Measurements from ENCODE around the gene RTL3.
A peak's percentile ranks its signal among the peaks of the same experiment; 100 is the strongest.
"Not testable (repeated sequence)": the region's sequence is repeated elsewhere in the genome, so short reads cannot be mapped to it uniquely, and the experiment has no call there.

The RTL3 gene

DNA sequence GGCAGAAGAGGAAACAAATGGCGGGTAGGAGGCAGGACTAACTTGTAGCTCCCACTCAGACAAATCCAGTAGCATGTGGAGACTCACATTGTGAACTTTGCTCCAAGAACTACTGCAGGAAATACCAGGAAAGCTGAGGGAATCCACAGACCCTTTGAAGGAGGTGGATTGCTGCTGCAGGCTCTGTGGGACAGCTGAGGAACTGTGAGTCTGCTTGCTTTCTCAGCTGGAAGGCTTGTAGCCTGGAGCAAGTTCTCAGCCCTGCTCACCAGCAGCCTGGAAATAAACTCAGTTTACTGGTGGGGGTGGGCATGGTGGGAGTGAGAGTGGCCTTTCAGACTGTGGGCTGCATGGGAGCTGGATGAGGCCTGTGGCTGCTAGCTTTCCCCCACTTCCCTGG is 16.0 kb downstream of the RTL3 start:
- Histone ChIP-seq H3K27ac (replicated peaks; ENCODE audit: low read length) (no peak overlapping the region), H3K36me3 (replicated peaks in 1 of 2; ENCODE audit: control insufficient read depth in 2 of 2, insufficient read depth in 2 of 2, low read length in 2 of 2) (no peaks in the 10 kb centered on the region)
- DNase-seq (ENCODE audit: low spot score) = no peak

DNA sequence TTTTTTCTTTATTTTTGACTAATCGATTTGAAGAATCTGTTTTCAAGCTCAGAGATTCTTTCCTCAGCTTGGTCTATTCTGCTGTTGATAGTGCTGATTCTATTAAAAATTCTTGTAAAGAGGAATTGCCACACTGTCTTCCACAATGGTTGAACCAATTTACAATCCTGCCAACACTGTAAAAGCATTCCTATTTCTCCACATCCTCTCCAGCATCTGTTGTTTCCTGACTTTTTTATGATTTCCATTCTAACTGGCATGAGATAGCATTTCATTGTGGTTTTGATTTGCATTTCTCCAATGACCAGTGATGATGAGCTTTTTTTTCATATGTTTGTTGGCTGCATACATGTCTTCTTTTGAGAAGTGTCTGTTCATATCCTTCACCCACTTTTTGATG is 23.0 kb downstream of the RTL3 start:
- not testable (repeated sequence) for H3K4me2 ChIP-seq (ENCODE audit: insufficient read depth, low read length, poor library complexity, severe bottlenecking); H3K18ac ChIP-seq (ENCODE audit: low read length); H2BK15ac ChIP-seq (ENCODE audit: low read length); DNase-seq (ENCODE audit: low spot score); H4K8ac ChIP-seq (ENCODE audit: low read depth, low read length); H3K4ac ChIP-seq (ENCODE audit: low read length); H2BK5ac ChIP-seq (ENCODE audit: low read length); H2AK5ac ChIP-seq (ENCODE audit: low read depth, low read length); H3K9me3 ChIP-seq (replicated peaks in 1 of 2; ENCODE audit: control insufficient read depth in 2 of 2, insufficient read depth in 1 of 2, low read depth in 1 of 2, low read length in 2 of 2); H3K4me1 ChIP-seq (ENCODE audit: control insufficient read depth in 2 of 2, insufficient read depth in 1 of 2, low read depth in 1 of 2, low read length in 2 of 2); H3K79me1 ChIP-seq (ENCODE audit: low read depth, low read length); H3K14ac ChIP-seq (ENCODE audit: low read length); H3K23ac ChIP-seq (ENCODE audit: low read depth, low read length, poor library complexity); H3K4me3 ChIP-seq (ENCODE audit: low read length in 2 of 2); H2BK120ac ChIP-seq (ENCODE audit: low read depth, low read length); H4K91ac ChIP-seq (ENCODE audit: low read depth, low read length, poor library complexity); H2BK12ac ChIP-seq (ENCODE audit: low read length); H3K9ac ChIP-seq (ENCODE audit: low read depth, low read length, poor library complexity); H3K27me3 ChIP-seq (ENCODE audit: control insufficient read depth in 3 of 3, insufficient read depth in 3 of 3, low read depth in 1 of 3, low read length in 3 of 3); H3K36me3 ChIP-seq (replicated peaks in 1 of 2; ENCODE audit: control insufficient read depth in 2 of 2, insufficient read depth in 2 of 2, low read length in 2 of 2); H2AFZ ChIP-seq (ENCODE audit: low read length); H3K27ac ChIP-seq (replicated peaks; ENCODE audit: low read length)
- no CpG with 5 or more reads among the region's 1 CpG for WGBS, 2 donors (ENCODE audit: extremely low coverage in 2 of 2, insufficient read length in 2 of 2, insufficient replicate concordance in 1 of 2)

More for the DNA sequence above, 16.0 kb downstream of the RTL3 start:
- WGBS, 2 donors (ENCODE audit: extremely low coverage in 2 of 2, insufficient read length in 2 of 2, insufficient replicate concordance in 1 of 2) = no CpG with 5 or more reads among the region's 1 CpG
- Histone ChIP-seq H3K4me1 (ENCODE audit: control insufficient read depth in 2 of 2, insufficient read depth in 1 of 2, low read depth in 1 of 2, low read length in 2 of 2) (no peaks in the 10 kb centered on the region), H3K9ac (ENCODE audit: low read depth, low read length, poor library complexity) (no peak overlapping the region), H4K8ac (ENCODE audit: low read depth, low read length) (no peak overlapping the region), H3K27me3 (ENCODE audit: control insufficient read depth in 3 of 3, insufficient read depth in 3 of 3, low read depth in 1 of 3, low read length in 3 of 3) (no peaks in the 10 kb centered on the region), H3K4ac (ENCODE audit: low read length) (no peak overlapping the region), H3K23ac (ENCODE audit: low read depth, low read length, poor library complexity) (no peak overlapping the region), H2BK15ac (ENCODE audit: low read length) (no peak overlapping the region), H3K14ac (ENCODE audit: low read length) (no peak overlapping the region), H4K91ac (ENCODE audit: low read depth, low read length, poor library complexity) (no peak overlapping the region), H3K79me1 (ENCODE audit: low read depth, low read length) (no peaks in the 10 kb centered on the region), H3K9me3 (replicated peaks in 1 of 2; ENCODE audit: control insufficient read depth in 2 of 2, insufficient read depth in 1 of 2, low read depth in 1 of 2, low read length in 2 of 2) (no peaks in the 10 kb centered on the region), H2BK12ac (ENCODE audit: low read length) (no peak overlapping the region), H3K4me2 (ENCODE audit: insufficient read depth, low read length, poor library complexity, severe bottlenecking) (no peak overlapping the region), H2BK5ac (ENCODE audit: low read length) (no peak overlapping the region), H3K18ac (ENCODE audit: low read length) (peak overlapping the region; percentile 48), H2BK120ac (ENCODE audit: low read depth, low read length) (no peak overlapping the region), H3K4me3 (ENCODE audit: low read length in 2 of 2) (no peak overlapping the region), H2AK5ac (ENCODE audit: low read depth, low read length) (no peak overlapping the region), H2AFZ (ENCODE audit: low read length) (no peak overlapping the region)

DNA sequence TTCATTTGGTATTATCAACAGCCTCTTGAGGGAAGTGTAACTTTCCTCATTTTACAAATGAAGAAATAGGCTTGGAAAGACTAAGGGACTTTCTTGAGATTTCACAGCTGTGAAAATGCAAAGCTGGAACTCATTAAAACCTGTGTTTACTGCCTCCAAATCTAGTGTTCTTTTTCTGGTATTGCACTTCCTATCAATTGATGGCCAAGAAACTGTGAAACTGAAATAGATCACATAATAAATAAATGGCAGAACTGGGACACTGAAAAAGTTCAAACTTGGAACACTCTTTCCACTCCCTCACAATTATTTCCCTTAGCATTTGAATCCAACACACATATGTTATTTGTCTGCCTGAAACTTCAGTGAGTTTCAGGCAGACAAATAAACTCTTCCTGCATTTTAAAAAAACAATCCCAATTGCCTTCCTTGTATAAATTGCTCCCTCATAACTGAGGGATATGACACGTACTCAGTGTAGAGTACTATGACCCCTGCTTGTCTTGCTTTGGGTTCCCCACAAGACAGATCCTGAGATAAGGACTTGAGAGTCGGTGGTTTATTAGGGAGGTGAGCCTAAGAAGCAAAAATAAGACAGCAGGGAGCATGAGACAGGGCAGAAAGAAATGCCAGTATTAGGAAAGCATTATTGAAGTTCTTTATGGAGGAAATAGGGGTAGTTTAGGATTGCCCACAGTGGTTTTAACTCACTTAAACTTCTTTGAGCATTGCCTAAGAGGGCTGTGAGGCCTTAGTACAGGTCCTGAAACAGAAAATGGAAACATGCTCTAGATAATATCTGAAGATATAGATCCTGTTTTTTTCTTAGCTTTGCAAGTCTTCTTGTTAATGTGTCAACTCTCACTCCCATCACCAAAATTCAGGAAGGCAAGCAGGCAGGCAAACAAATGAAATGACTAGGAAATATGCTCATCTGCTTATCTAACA is 33.9 kb downstream of the RTL3 start:
- Histone ChIP-seq H3K18ac (ENCODE audit: low read length) (no peak overlapping the region), H3K9me3 (replicated peaks in 1 of 2; ENCODE audit: control insufficient read depth in 2 of 2, insufficient read depth in 1 of 2, low read depth in 1 of 2, low read length in 2 of 2) (no peaks in the 10 kb centered on the region), H2AK5ac (ENCODE audit: low read depth, low read length) (no peak overlapping the region), H3K4me3 (ENCODE audit: low read length in 2 of 2) (no peak overlapping the region), H3K23ac (ENCODE audit: low read depth, low read length, poor library complexity) (no peak overlapping the region), H3K27ac (replicated peaks; ENCODE audit: low read length) (no peak overlapping the region), H3K79me1 (ENCODE audit: low read depth, low read length) (no peaks in the 10 kb centered on the region), H2BK12ac (ENCODE audit: low read length) (no peak overlapping the region), H4K8ac (ENCODE audit: low read depth, low read length) (no peak overlapping the region), H2BK5ac (ENCODE audit: low read length) (no peak overlapping the region), H3K14ac (ENCODE audit: low read length) (no peak overlapping the region), H3K36me3 (replicated peaks in 1 of 2; ENCODE audit: control insufficient read depth in 2 of 2, insufficient read depth in 2 of 2, low read length in 2 of 2) (no peaks in the 10 kb centered on the region), H2BK15ac (ENCODE audit: low read length) (no peak overlapping the region), H2AFZ (ENCODE audit: low read length) (no peak overlapping the region), H3K9ac (ENCODE audit: low read depth, low read length, poor library complexity) (no peak overlapping the region), H2BK120ac (ENCODE audit: low read depth, low read length) (no peak overlapping the region), H4K91ac (ENCODE audit: low read depth, low read length, poor library complexity) (no peak overlapping the region), H3K27me3 (ENCODE audit: control insufficient read depth in 3 of 3, insufficient read depth in 3 of 3, low read depth in 1 of 3, low read length in 3 of 3) (no peaks in the 10 kb centered on the region), H3K4me1 (ENCODE audit: control insufficient read depth in 2 of 2, insufficient read depth in 1 of 2, low read depth in 1 of 2, low read length in 2 of 2) (no peaks in the 10 kb centered on the region), H3K4me2 (ENCODE audit: insufficient read depth, low read length, poor library complexity, severe bottlenecking) (no peak overlapping the region), H3K4ac (ENCODE audit: low read length) (no peak overlapping the region)
- WGBS, 2 donors (ENCODE audit: extremely low coverage in 2 of 2, insufficient read length in 2 of 2, insufficient replicate concordance in 1 of 2) = no CpG with 5 or more reads among the region's 2 CpGs
- no peak for DNase-seq (ENCODE audit: low spot score)

DNA sequence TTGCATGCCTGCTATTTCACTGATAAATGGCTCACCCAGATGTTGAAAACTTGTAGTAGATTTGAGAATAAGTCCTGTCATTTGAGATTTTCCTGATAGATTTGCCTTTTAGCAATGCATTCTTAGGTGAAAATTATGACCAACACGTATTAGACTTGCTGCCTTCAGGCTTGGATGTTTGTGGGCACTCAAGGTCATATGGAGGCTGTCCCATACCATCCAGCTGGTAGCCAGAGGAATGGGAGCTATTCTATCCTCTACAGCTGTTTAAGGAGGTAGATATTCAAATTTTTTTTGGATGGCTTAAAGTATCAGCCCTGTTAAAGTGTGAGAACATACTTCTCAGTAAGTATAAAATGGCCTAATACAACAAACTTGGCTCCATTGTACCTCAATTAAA is 34.7 kb downstream of the RTL3 start:
- Histone ChIP-seq H3K27ac (replicated peaks; ENCODE audit: low read length) (no peak overlapping the region), H2BK15ac (ENCODE audit: low read length) (no peak overlapping the region), H2AK5ac (ENCODE audit: low read depth, low read length) (no peak overlapping the region), H3K4me2 (ENCODE audit: insufficient read depth, low read length, poor library complexity, severe bottlenecking) (no peak overlapping the region), H3K4me1 (ENCODE audit: control insufficient read depth in 2 of 2, insufficient read depth in 1 of 2, low read depth in 1 of 2, low read length in 2 of 2) (no peaks in the 10 kb centered on the region), H2BK120ac (ENCODE audit: low read depth, low read length) (no peak overlapping the region), H3K18ac (ENCODE audit: low read length) (no peak overlapping the region), H2AFZ (ENCODE audit: low read length) (no peak overlapping the region), H3K79me1 (ENCODE audit: low read depth, low read length) (no peaks in the 10 kb centered on the region), H3K4ac (ENCODE audit: low read length) (no peak overlapping the region), H3K9me3 (replicated peaks in 1 of 2; ENCODE audit: control insufficient read depth in 2 of 2, insufficient read depth in 1 of 2, low read depth in 1 of 2, low read length in 2 of 2) (no peaks in the 10 kb centered on the region), H3K36me3 (replicated peaks in 1 of 2; ENCODE audit: control insufficient read depth in 2 of 2, insufficient read depth in 2 of 2, low read length in 2 of 2) (no peaks in the 10 kb centered on the region), H3K4me3 (ENCODE audit: low read length in 2 of 2) (no peak overlapping the region), H2BK5ac (ENCODE audit: low read length) (no peak overlapping the region), H3K9ac (ENCODE audit: low read depth, low read length, poor library complexity) (no peak overlapping the region), H3K27me3 (ENCODE audit: control insufficient read depth in 3 of 3, insufficient read depth in 3 of 3, low read depth in 1 of 3, low read length in 3 of 3) (no peaks in the 10 kb centered on the region), H3K14ac (ENCODE audit: low read length) (no peak overlapping the region), H2BK12ac (ENCODE audit: low read length) (no peak overlapping the region), H3K23ac (ENCODE audit: low read depth, low read length, poor library complexity) (no peak overlapping the region), H4K91ac (ENCODE audit: low read depth, low read length, poor library complexity) (no peak overlapping the region), H4K8ac (ENCODE audit: low read depth, low read length) (no peak overlapping the region)
- DNase-seq (ENCODE audit: low spot score) = no peak
- no CpG with 5 or more reads among the region's 1 CpG for WGBS, 2 donors (ENCODE audit: extremely low coverage in 2 of 2, insufficient read length in 2 of 2, insufficient replicate concordance in 1 of 2)
